ENCODE measurements around the gene CDK3.

The CDK3 gene

GRCh38 chr17:75994802-75995370, 5.8 kb upstream of the CDK3 start:
- DNase-seq: no peak

GRCh38 chr17:75995385-75995925, 5.2 kb upstream of the CDK3 start:
- no peak for DNase-seq

GRCh38 chr17:75996665-75997590, 3.7 kb upstream of the CDK3 start:
- no peak for DNase-seq

GRCh38 chr17:75998327-75998795, 2.3 kb upstream of the CDK3 start:
- DNase-seq: no peak

GRCh38 chr17:76000016-76000754, 470 bp upstream of the CDK3 start:
- DNase-seq: peak; percentile 46

- no peak for DNase-seq
Measured at GRCh38 chr17:76002100-76002499, 1.4 kb downstream of the CDK3 start.

- DNase-seq: no peak
Measured at GRCh38 chr17:76003915-76004314, 3.3 kb downstream of the CDK3 start.

- no peak for DNase-seq
Measured at GRCh38 chr17:76004750-76005262, 4.2 kb downstream of the CDK3 start.

- DNase-seq: peak; percentile 72
Measured at GRCh38 chr17:76005263-76006149, 4.9 kb downstream of the CDK3 start.

- DNase-seq: no peak
Measured at GRCh38 chr17:76007131-76007849, 6.6 kb downstream of the CDK3 start.

- DNase-seq: no peak
Measured at GRCh38 chr17:76007850-76008165, 7.2 kb downstream of the CDK3 start.

GRCh38 chr17:76008208-76008607, 7.6 kb downstream of the CDK3 start:
- DNase-seq: no peak

- no peak for DNase-seq
Measured at GRCh38 chr17:76008630-76009425, 8.2 kb downstream of the CDK3 start.

- DNase-seq: no peak
Measured at GRCh38 chr17:76009447-76009846, 8.8 kb downstream of the CDK3 start.

- no peak for DNase-seq
Measured at GRCh38 chr17:76009969-76010661, 9.5 kb downstream of the CDK3 start.

- no peak for DNase-seq
Measured at GRCh38 chr17:76011951-76012350, 11.3 kb downstream of the CDK3 start.

- DNase-seq: no peak
Measured at GRCh38 chr17:76013377-76013932, 12.8 kb downstream of the CDK3 start.

- DNase-seq: peak; percentile 64
Measured at GRCh38 chr17:76014100-76014924, 13.7 kb downstream of the CDK3 start.

GRCh38 chr17:76014925-76015261, 14.2 kb downstream of the CDK3 start:
- no peak for DNase-seq
